Panc1 (cell line): ENCODE measurements around the gene PARP16.

Experiments used
- POLR2AphosphoS5 ChIP-seq: IDR thresholded peaks from 2 replicates; pipeline ENCODE4 v1.6.1; 2012; ENCODE audit warnings: mild to moderate bottlenecking, low read depth, low read length, moderate library complexity
- SIN3A ChIP-seq: IDR thresholded peaks from 2 replicates; pipeline ENCODE4 v1.6.1; 2012; ENCODE audit warnings: low read depth, mild to moderate bottlenecking, low read length, moderate library complexity, borderline replicate concordance; ENCODE audit not compliant: insufficient read depth
- TCF7L2 ChIP-seq: IDR thresholded peaks from 2 replicates; pipeline ENCODE4 v1.6.1; 2011; ENCODE audit warnings: mild to moderate bottlenecking, low read depth, low read length, inconsistent platforms
- TF ChIP-seq, protein P1 (sequence below): fragments of 450-650 bp; IDR thresholded peaks from 2 replicates; pipeline ENCODE4 v1.5.1; 2017; ENCODE audit warnings: mild to moderate bottlenecking

DNA sequence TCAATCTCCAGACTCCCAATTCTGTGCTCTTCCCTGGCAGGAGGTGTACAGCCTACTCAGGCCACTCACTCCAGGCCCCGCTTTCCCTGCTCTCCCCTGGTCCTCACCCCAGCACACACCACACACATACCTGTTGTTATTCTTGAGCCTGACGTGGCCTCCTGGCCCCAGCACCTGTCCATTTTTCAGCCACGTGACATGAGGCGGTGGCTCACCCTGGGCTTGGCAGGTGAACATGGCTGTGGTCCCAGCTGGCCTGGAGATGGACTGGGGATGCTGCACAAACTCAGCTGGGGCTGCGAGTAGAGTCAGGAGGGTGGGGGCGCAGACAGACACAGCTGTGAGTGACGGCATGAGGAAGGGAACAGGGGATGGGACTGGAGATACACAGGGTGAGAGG lies 45.1 kb upstream of the PARP16 start:
- TF ChIP-seq, protein P1, sequence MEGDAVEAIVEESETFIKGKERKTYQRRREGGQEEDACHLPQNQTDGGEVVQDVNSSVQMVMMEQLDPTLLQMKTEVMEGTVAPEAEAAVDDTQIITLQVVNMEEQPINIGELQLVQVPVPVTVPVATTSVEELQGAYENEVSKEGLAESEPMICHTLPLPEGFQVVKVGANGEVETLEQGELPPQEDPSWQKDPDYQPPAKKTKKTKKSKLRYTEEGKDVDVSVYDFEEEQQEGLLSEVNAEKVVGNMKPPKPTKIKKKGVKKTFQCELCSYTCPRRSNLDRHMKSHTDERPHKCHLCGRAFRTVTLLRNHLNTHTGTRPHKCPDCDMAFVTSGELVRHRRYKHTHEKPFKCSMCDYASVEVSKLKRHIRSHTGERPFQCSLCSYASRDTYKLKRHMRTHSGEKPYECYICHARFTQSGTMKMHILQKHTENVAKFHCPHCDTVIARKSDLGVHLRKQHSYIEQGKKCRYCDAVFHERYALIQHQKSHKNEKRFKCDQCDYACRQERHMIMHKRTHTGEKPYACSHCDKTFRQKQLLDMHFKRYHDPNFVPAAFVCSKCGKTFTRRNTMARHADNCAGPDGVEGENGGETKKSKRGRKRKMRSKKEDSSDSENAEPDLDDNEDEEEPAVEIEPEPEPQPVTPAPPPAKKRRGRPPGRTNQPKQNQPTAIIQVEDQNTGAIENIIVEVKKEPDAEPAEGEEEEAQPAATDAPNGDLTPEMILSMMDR, result no peak
- TF ChIP-seq SIN3A (no peak), POLR2AphosphoS5 (no peak), TCF7L2 (no peak)
